Skin of body (tissue), 2 donors: ENCODE data around the gene CCDC60. TPM values are rescaled to one million over a fixed set of nuclear protein-coding genes. Genes with fewer than 3 reads are reported as not detected.

ENCODE experiments used
- DNase-seq: peaks from one replicate; lab custom pipeline; 2025; lab: John Stamatoyannopoulos, UW
- total RNA-seq: library from RNA; depleted of rRNA; stranded (reverse); fragments of >200 nt; gene quantifications from one replicate; pipeline ENCODE4 v1.2.3, GENCODE V29; 2014

The CCDC60 gene
- total RNA-seq, 1 donor from 2014 or later = not detected

GRCh38 chr12:119528241-119528640 lies 193.7 kb downstream of the CCDC60 start:
- DNase-seq = no peak

- DNase-seq = no peak
Measured at GRCh38 chr12:119540476-119540875, 205.9 kb downstream of the CCDC60 start.

- peak; percentile 55 for DNase-seq
Measured at GRCh38 chr12:119544765-119545625, 210.5 kb downstream of the CCDC60 start.

GRCh38 chr12:119546340-119546739 lies 211.8 kb downstream of the CCDC60 start:
- DNase-seq = no peak

GRCh38 chr12:119547001-119547400 lies 212.5 kb downstream of the CCDC60 start:
- no peak for DNase-seq

GRCh38 chr12:119556854-119557253 lies 222.3 kb downstream of the CCDC60 start:
- DNase-seq = no peak

- no peak for DNase-seq
Measured at GRCh38 chr12:119565404-119565803, 230.9 kb downstream of the CCDC60 start.

GRCh38 chr12:119570771-119571170 lies 236.2 kb downstream of the CCDC60 start:
- no peak for DNase-seq

- DNase-seq = no peak
Measured at GRCh38 chr12:119573086-119573485, 238.6 kb downstream of the CCDC60 start.

GRCh38 chr12:119574255-119574654 lies 239.7 kb downstream of the CCDC60 start:
- no peak for DNase-seq

GRCh38 chr12:119576118-119576810 lies 241.7 kb downstream of the CCDC60 start:
- no peak for DNase-seq

- DNase-seq = no peak
Measured at GRCh38 chr12:119576915-119577314, 242.4 kb downstream of the CCDC60 start.

- no peak for DNase-seq
Measured at GRCh38 chr12:119578112-119578511, 243.6 kb downstream of the CCDC60 start.

- DNase-seq = no peak
Measured at GRCh38 chr12:119589097-119589496, 254.6 kb downstream of the CCDC60 start.

GRCh38 chr12:119589634-119590033 lies 255.1 kb downstream of the CCDC60 start:
- DNase-seq = no peak

Other genes starting within 250 kb of the CCDC60 start
- gene HSPB8, start 155.8 kb upstream of the CCDC60 start, total RNA-seq = 26.8 TPM